ENCODE results near the gene CITED2. TPM values are rescaled to one million over a fixed set of nuclear protein-coding genes. Genes with fewer than 3 reads are reported as not detected.

The CITED2 gene
- total RNA-seq, 1 experiment from 2014 or later: 54.2 TPM

DNA sequence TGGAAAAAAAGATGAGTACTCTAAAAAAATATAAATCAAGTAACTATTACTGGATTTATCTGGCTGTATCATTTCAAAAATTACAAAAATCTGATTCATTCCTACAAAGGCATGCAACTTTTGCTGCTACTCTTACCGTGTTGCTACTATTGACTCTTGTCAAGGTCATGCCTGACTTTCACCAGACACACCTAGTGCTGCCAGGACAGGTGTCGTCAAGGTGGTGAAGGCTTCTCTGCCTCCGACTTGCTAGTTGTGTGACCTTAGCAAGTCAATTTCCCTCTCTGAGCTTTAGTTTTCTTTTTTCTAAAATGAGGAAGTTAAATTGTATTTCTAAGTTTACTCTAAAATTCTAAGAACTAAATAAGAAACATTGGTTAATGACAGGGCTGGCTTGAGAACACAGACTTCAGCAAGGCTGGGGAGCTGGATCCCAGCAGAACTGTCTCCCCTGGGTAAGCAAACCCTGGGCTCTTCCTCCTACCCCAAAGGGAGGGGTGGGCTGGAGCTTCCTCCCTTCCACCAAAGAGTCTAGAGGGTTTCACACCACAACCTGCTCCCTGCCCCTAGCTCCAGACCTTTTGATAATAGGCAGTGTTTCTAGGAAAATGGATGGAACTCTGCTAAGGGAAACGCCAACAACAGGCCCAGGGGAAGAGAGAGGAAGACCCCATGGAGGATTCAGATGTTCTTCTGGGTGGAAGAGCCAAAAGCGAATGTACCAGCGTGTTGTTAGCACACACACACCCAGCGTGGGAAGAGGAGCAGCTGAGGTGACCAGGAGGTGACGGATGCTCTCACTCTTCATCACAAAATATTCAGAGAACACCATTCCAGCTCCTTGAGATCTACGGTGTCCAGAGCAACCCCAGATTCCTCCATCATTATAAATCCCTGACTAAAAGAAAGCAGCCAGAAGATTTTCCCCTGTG lies 47.9 kb upstream of the CITED2 start:
- Histone ChIP-seq H3K79me2 (ENCODE audit: low read length) (no peaks in the 10 kb centered on the region), H3K4me1 (ENCODE audit: insufficient read depth, low read length) (no peaks in the 10 kb centered on the region), H3K27me3 (ENCODE audit: low read length) (no peaks in the 10 kb centered on the region), H3K4me3 (ENCODE audit: low read length) (no peak overlapping the region), H4K20me1 (ENCODE audit: low read length) (no peaks in the 10 kb centered on the region), H3K9me3 (ENCODE audit: low read length) (no peaks in the 10 kb centered on the region), H3K36me3 (ENCODE audit: low read depth, low read length) (no peaks in the 10 kb centered on the region), H3K9ac (ENCODE audit: low read length) (no peak overlapping the region), H3F3A (ENCODE audit: low read length, unreplicated experiment) (no peaks in the 10 kb centered on the region), H3K27ac (ENCODE audit: low read length) (no peak overlapping the region), H3K9me2 (replicated peaks; ENCODE audit: low read length) (no peaks in the 10 kb centered on the region), H2AFZ (ENCODE audit: low read length) (no peak overlapping the region), H3K4me2 (ENCODE audit: low read length) (no peak overlapping the region)
- intact Hi-C loops (cut with micrococcal nuclease): no loop called here
- ChIA-PET CTCF (no interaction called here), POLR2A (ENCODE audit: unreplicated experiment) (no interaction called here)
- TF ChIP-seq EZH2phosphoT487 (IDR thresholded peaks at IDR 0.05; ENCODE audit: borderline replicate concordance, low read length) (no peak), EZH2 (IDR thresholded peaks at IDR 0.05; ENCODE audit: low read length, unreplicated experiment) (no peak)
- TF ChIP-seq, protein P1, sequence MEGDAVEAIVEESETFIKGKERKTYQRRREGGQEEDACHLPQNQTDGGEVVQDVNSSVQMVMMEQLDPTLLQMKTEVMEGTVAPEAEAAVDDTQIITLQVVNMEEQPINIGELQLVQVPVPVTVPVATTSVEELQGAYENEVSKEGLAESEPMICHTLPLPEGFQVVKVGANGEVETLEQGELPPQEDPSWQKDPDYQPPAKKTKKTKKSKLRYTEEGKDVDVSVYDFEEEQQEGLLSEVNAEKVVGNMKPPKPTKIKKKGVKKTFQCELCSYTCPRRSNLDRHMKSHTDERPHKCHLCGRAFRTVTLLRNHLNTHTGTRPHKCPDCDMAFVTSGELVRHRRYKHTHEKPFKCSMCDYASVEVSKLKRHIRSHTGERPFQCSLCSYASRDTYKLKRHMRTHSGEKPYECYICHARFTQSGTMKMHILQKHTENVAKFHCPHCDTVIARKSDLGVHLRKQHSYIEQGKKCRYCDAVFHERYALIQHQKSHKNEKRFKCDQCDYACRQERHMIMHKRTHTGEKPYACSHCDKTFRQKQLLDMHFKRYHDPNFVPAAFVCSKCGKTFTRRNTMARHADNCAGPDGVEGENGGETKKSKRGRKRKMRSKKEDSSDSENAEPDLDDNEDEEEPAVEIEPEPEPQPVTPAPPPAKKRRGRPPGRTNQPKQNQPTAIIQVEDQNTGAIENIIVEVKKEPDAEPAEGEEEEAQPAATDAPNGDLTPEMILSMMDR (conservative IDR thresholded peaks at IDR 0.05; ENCODE audit: low read depth, low read length): no peak
- ATAC-seq: no peak
- DNase-seq: no peak
- no TSS peak for BruUV-seq (replicated peaks)

DNA sequence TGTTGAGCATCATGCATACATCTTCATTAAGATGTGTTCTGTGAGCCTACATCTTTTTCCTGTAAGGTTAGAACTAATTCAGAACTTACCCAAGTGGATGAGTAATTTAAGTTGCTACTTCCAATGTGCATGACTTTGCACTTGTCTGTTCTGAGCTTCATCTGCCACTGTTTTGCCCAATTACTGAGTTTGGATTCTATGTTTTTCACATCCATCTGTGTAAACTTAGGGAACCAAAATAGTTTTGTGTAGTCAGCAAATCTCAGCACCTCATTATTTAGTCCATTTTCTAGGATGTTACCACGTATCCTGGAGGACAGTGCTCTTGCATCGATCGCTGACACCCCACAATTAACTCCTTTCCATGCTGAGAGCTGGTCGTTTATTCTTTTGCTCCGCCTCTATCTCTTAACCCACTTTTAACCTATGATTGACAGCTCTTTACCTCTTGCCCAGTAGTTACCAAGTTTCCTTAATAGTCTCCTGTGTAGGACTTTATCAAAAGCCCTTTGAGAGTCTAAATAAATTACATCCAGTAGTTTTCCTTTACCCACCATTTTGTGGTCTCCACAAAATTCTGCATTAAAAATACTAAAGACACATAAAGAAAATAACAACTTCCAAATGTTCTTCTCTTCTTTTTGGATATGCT lies 44.2 kb upstream of the CITED2 start:
- Histone ChIP-seq H3K9me2 (replicated peaks; ENCODE audit: low read length) (no peaks in the 10 kb centered on the region), H3K9ac (ENCODE audit: low read length) (no peak overlapping the region), H3K4me2 (ENCODE audit: low read length) (no peak overlapping the region), H3K4me3 (ENCODE audit: low read length) (no peak overlapping the region), H3K36me3 (ENCODE audit: low read depth, low read length) (no peaks in the 10 kb centered on the region), H4K20me1 (ENCODE audit: low read length) (no peaks in the 10 kb centered on the region), H3K27ac (ENCODE audit: low read length) (no peak overlapping the region), H2AFZ (ENCODE audit: low read length) (no peak overlapping the region), H3K27me3 (ENCODE audit: low read length) (no peaks in the 10 kb centered on the region), H3K79me2 (ENCODE audit: low read length) (no peaks in the 10 kb centered on the region), H3K9me3 (ENCODE audit: low read length) (no peaks in the 10 kb centered on the region), H3F3A (ENCODE audit: low read length, unreplicated experiment) (no peaks in the 10 kb centered on the region), H3K4me1 (ENCODE audit: insufficient read depth, low read length) (peaks cover 3% of the 10 kb centered on the region; the same call in 1 of the 2 replicates)
- ATAC-seq: no peak
- ChIA-PET CTCF (no interaction called here), POLR2A (ENCODE audit: unreplicated experiment) (no interaction called here)
- intact Hi-C loops (cut with micrococcal nuclease): no loop called here
- TF ChIP-seq, protein P1 (conservative IDR thresholded peaks at IDR 0.05; ENCODE audit: low read depth, low read length): no peak
- no peak for TF ChIP-seq EZH2 (IDR thresholded peaks at IDR 0.05; ENCODE audit: low read length, unreplicated experiment)
- TF ChIP-seq EZH2phosphoT487 (IDR thresholded peaks at IDR 0.05; ENCODE audit: borderline replicate concordance, low read length): no peak
- DNase-seq: no peak
- BruUV-seq (replicated peaks): no TSS peak

Measured in PC-3 (cell line).